Activated CD8-positive, alpha-beta T cell treated with anti-CD3 and anti-CD28 coated beads, Interleukin-2, amount 10 ng/mL, durations not matched to agents 7 days and 5 days (primary cell): ENCODE results near the gene FBXL16. TPM values are rescaled to one million over a fixed set of nuclear protein-coding genes. Genes with fewer than 3 reads are reported as not detected.
A peak's percentile ranks its signal among the peaks of the same experiment; 100 is the strongest.

Experiments used
- ATAC-seq: fragments of 150-1000 bp; cut with Tn5 transposase; one replicate; pipeline ENCODE4 v1.10.0; 2021; ENCODE audit warnings: moderate library complexity
- CTCF ChIA-PET: fragments of 350-600 bp; sonication (Branson Sonifier 250); formaldehyde crosslinking; loops from one replicate; lab custom pipeline; 2021; ENCODE audit warnings: antibody characterized with exemption; lab: Charles Lee
- POLR2A ChIA-PET: fragments of 350-600 bp; sonication (Branson Sonifier 250); formaldehyde crosslinking; loops from one replicate; lab custom pipeline; 2021; ENCODE audit warnings: antibody characterized with exemption; lab: Charles Lee
- DNase-seq: peaks from one replicate; pipeline ENCODE4 v3.0.0-alpha.2; 2020
- H3K27ac Mint-ChIP-seq: one replicate; pipeline ENCODE4 v1.8.0; 2021; ENCODE audit warnings: mild to moderate bottlenecking, mixed read lengths
- H3K27me3 Mint-ChIP-seq: one replicate; pipeline ENCODE4 v1.8.0; 2021; ENCODE audit warnings: low read depth, mixed read lengths
- H3K36me3 Mint-ChIP-seq: one replicate; pipeline ENCODE4 v1.8.0; 2021; ENCODE audit warnings: low read depth, mixed read lengths
- H3K4me1 Mint-ChIP-seq: one replicate; pipeline ENCODE4 v1.8.0; 2021; ENCODE audit warnings: low read depth, mixed read lengths
- H3K4me3 Mint-ChIP-seq: one replicate; pipeline ENCODE4 v1.8.0; 2021; ENCODE audit warnings: mild to moderate bottlenecking, mixed read lengths
- H3K9me3 Mint-ChIP-seq: one replicate; pipeline ENCODE4 v1.8.0; 2022; ENCODE audit warnings: mixed read lengths; ENCODE audit not compliant: insufficient read depth
- total RNA-seq, 2 experiments: library from RNA; stranded (reverse); gene quantifications; one replicate each; pipeline ENCODE4 v1.2.3, GENCODE V29; 2021

FBXL16 gene
- total RNA-seq, 2 experiments from 2014 or later, result 5.9 to 7.3 TPM

GRCh38 chr16:684071-684794, 21.4 kb downstream of the FBXL16 start, which contains the start of gene JMJD8:
Gene JMJD8, minus strand, starts transcription at chr16:684334. Its CDS starts 15 bp downstream, at chr16:684319.
- peak within 1 kb of the TSS; percentile 76 for H3K4me3 Mint-ChIP-seq
- ChIA-PET CTCF (interaction anchor here (0.7 kb wide), 1 partner anchor 36 kb away, joined by 3 read pairs; no protein-coding TSS in a partner anchor), POLR2A (interaction anchor here (1.0 kb wide), 1 partner anchor 33 kb away, joined by 3 read pairs; no protein-coding TSS in a partner anchor)
- ATAC-seq (peak; percentile 74), DNase-seq (peak; percentile 97)
- no peaks in the 10 kb centered on the region for H3K27me3 Mint-ChIP-seq
- H3K36me3 Mint-ChIP-seq, result peaks cover 28% of the 10 kb centered on the region
- H3K9me3 Mint-ChIP-seq, result no peaks in the 10 kb centered on the region
- peak within 1 kb of the TSS; percentile 80 for H3K27ac Mint-ChIP-seq
- H3K4me1 Mint-ChIP-seq, result peaks cover 50% of the 10 kb centered on the region

DNA sequence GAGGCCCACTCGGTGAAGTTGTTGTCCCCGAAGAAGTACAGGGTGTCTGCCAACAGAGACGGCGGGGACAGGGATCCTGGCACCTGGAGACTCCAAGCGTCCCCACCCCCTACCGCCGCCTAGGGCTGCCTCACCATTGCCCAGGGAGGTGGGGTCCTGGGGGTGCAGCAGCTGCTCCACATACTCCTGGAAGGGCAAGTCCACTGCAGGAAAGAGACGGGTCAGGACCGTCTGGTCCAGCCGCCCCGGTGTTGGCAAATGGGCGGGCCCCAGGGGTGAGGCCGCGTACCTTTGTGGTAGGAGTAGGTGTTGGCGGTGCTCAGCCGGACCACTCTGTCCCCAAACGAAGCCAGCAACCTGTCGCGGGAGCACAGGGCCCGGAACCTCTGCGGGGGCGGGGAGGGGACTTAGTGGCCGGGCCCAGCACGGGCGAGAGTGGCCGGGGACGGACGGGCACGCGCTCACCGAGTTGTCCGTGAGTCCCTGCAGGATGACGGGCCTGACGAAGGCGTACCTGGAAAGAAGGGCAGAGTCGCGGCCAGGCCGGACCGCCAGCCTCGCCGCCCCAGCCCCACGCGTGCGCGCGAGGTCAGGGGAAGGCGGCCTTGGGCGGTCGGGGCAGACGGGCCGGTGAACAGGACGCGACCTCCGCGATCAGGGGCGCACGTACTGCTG, 22.1 kb downstream of the FBXL16 start:
- ChIA-PET POLR2A (interaction anchor here (1.0 to 1.4 kb wide), 2 partner anchors 11 to 32 kb away, joined by 3 read pairs; no protein-coding TSS in a partner anchor), CTCF (no interaction called here)
- ATAC-seq (no peak), DNase-seq (no peak)
- Mint-ChIP-seq H3K9me3 (no peaks in the 10 kb centered on the region), H3K27me3 (no peaks in the 10 kb centered on the region), H3K4me1 (peaks cover 47% of the 10 kb centered on the region), H3K27ac (peak overlapping the region; percentile 72), H3K36me3 (peaks cover 28% of the 10 kb centered on the region), H3K4me3 (peak overlapping the region; percentile 76)

GRCh38 chr16:682493-683395, 22.9 kb downstream of the FBXL16 start:
- H3K27me3 Mint-ChIP-seq, result no peaks in the 10 kb centered on the region
- peaks cover 28% of the 10 kb centered on the region for H3K36me3 Mint-ChIP-seq
- no peak for ATAC-seq
- no peaks in the 10 kb centered on the region for H3K9me3 Mint-ChIP-seq
- H3K4me1 Mint-ChIP-seq, result peaks cover 46% of the 10 kb centered on the region
- ChIA-PET CTCF (interaction anchor here (1.7 kb wide), 1 partner anchor 15 kb away, joined by 8 read pairs; the partner anchor contains the start of gene RHOT2), POLR2A (interaction anchor here (1.4 to 2.4 kb wide), 2 partner anchors 7 to 12 kb away, joined by 3 to 15 read pairs; partner anchors contain the start of gene WDR24)
- H3K4me3 Mint-ChIP-seq, result peak overlapping the region; percentile 76
- DNase-seq, result no peak
- peak overlapping the region; percentile 72 for H3K27ac Mint-ChIP-seq

GRCh38 chr16:681746-682427, 23.7 kb downstream of the FBXL16 start:
- Mint-ChIP-seq H3K27me3 (no peaks in the 10 kb centered on the region), H3K9me3 (no peaks in the 10 kb centered on the region), H3K27ac (peak overlapping the region; percentile 61), H3K4me3 (peak overlapping the region; percentile 76), H3K36me3 (peaks cover 28% of the 10 kb centered on the region), H3K4me1 (peaks cover 44% of the 10 kb centered on the region)
- no peak for DNase-seq
- no peak for ATAC-seq
- POLR2A ChIA-PET, result interaction anchor here (1.3 to 2.4 kb wide), 4 partner anchors 8 to 13 kb away, joined by 3 to 15 read pairs (median 7); partner anchors contain the start of genes RHOT2 and WDR24
- CTCF ChIA-PET, result interaction anchor here (0.9 to 1.7 kb wide), 2 partner anchors 14 to 103 kb away, joined by 3 to 8 read pairs; partner anchors contain the start of gene RHOT2

- Mint-ChIP-seq H3K9me3 (no peaks in the 10 kb centered on the region), H3K36me3 (peaks cover 24% of the 10 kb centered on the region), H3K4me1 (peaks cover 43% of the 10 kb centered on the region), H3K4me3 (peak overlapping the region; percentile 76), H3K27me3 (no peaks in the 10 kb centered on the region), H3K27ac (peak overlapping the region; percentile 61)
- no peak for DNase-seq
- ATAC-seq, result no peak
- POLR2A ChIA-PET, result interaction anchor here (0.6 to 2.4 kb wide), 6 partner anchors 9 to 126 kb away, joined by 3 to 15 read pairs (median 4); partner anchors contain the start of genes METTL26, RHOT2 and WDR24
- CTCF ChIA-PET, result interaction anchor here (0.9 to 2.6 kb wide), 4 partner anchors 9 to 104 kb away, joined by 3 to 10 read pairs (median 8); partner anchors contain the start of genes RHOT2 and WDR24
Observed at GRCh38 chr16:680967-681745, 24.4 kb downstream of the FBXL16 start.

DNA sequence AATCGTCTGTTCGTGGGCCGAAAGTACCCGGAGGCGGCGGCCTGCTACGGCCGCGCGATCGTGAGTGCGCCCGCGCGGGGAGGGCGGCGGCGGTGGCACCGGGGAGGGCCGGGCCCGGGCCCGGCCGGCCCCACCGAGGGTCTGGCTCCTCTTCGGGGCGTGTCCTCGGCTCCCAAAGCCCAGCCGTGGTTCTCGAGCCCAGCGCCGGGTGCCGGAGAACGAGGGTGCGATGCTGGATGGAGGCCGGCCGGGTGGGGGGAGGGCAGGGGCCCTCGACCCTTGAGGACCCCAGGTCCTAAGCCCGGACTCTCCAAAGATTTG, 25.0 kb downstream of the FBXL16 start:
- ATAC-seq, result no peak
- peaks cover 24% of the 10 kb centered on the region for H3K36me3 Mint-ChIP-seq
- no peaks in the 10 kb centered on the region for H3K27me3 Mint-ChIP-seq
- no peak for DNase-seq
- H3K4me3 Mint-ChIP-seq, result peak overlapping the region; percentile 76
- peak overlapping the region; percentile 61 for H3K27ac Mint-ChIP-seq
- ChIA-PET POLR2A (interaction anchor here (0.6 to 2.4 kb wide), 5 partner anchors 9 to 126 kb away, joined by 3 to 15 read pairs (median 4); partner anchors contain the start of genes METTL26, RHOT2 and WDR24), CTCF (interaction anchor here (0.8 to 2.6 kb wide), 3 partner anchors 9 to 90 kb away, joined by 3 to 10 read pairs (median 9); partner anchors contain the start of genes RHOT2 and WDR24)
- no peaks in the 10 kb centered on the region for H3K9me3 Mint-ChIP-seq
- H3K4me1 Mint-ChIP-seq, result peaks cover 38% of the 10 kb centered on the region

GRCh38 chr16:679814-680624, 25.6 kb downstream of the FBXL16 start, which contains the start of gene STUB1:
Gene STUB1, plus strand, starts transcription at chr16:680410. Its CDS starts 116 bp downstream, at chr16:680526.
- CTCF ChIA-PET, result interaction anchor here (0.8 to 2.6 kb wide), 3 partner anchors 10 to 90 kb away, joined by 3 to 10 read pairs (median 9); partner anchors contain the start of genes RHOT2 and WDR24
- H3K36me3 Mint-ChIP-seq, result peaks cover 24% of the 10 kb centered on the region
- DNase-seq (peak; percentile 90), ATAC-seq (peak; percentile 41)
- peaks cover 4% of the 10 kb centered on the region for H3K27me3 Mint-ChIP-seq
- H3K4me3 Mint-ChIP-seq, result peak within 1 kb of the TSS; percentile 81
- POLR2A ChIA-PET, result interaction anchor here (0.6 to 2.4 kb wide), 6 partner anchors 9 to 127 kb away, joined by 3 to 15 read pairs (median 4); partner anchors contain the start of genes METTL26, RHOT2 and WDR24
- no peaks in the 10 kb centered on the region for H3K9me3 Mint-ChIP-seq
- peak within 1 kb of the TSS; percentile 90 for H3K27ac Mint-ChIP-seq
- peaks cover 42% of the 10 kb centered on the region for H3K4me1 Mint-ChIP-seq

DNA sequence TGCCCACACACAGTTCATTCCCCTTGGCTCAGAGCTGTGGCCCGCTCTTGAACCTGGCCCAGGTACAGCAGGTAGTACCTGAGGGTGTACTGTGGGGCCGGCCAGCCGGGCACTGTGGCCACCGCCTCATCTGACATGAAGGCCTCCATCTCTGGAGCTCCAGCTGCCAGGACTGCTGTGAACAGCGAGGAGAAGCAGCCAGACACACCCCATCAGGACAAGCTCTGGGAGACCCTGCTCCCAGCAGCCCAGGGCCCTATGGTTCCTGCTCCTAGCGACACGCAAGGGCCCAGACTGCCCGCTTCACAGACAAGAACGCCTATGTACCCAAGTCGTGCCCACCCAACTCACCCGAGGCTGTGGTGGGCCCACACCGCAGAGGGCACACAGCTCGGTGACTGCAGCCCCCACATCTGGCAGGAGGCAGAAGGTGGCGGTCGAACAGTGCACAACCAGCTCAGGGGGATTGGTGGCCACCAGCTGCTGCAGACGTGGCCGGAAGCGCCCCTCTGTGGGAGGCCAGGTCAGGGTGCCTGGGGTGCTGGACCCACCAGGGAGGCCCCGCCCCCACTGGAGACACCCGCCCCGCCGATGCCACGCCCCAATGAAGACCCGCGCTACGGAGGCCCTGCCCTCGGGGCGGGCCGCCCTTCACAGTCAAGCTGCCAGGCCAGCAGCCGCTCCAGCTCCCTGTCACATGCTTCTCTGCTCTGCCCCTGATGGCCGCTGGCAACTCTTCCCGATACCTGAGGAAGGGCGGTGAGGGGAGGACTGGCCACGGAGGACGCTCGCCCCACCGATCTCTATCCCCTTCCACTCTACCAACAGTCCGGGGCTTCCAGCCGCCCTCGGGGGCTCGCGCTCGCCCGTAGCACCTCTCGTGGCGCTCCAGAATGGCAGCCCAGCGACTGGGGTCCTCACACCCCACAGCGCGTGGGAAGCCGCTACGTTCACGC, 26.5 kb downstream of the FBXL16 start:
- H3K27ac Mint-ChIP-seq, result peak overlapping the region; percentile 78
- no peaks in the 10 kb centered on the region for H3K9me3 Mint-ChIP-seq
- DNase-seq (peak; percentile 65), ATAC-seq (peak; percentile 16)
- H3K4me3 Mint-ChIP-seq, result peak overlapping the region; percentile 73
- peaks cover 6% of the 10 kb centered on the region for H3K27me3 Mint-ChIP-seq
- ChIA-PET POLR2A (interaction anchor here (0.5 to 1.3 kb wide), 3 partner anchors 11 to 78 kb away, joined by 3 read pairs; partner anchors contain the start of genes METTL26 and WDR24), CTCF (interaction anchor here (1.0 to 2.6 kb wide), 2 partner anchors 11 to 42 kb away, joined by 3 to 10 read pairs; partner anchors contain the start of gene RHOT2)
- peaks cover 41% of the 10 kb centered on the region for H3K4me1 Mint-ChIP-seq
- peaks cover 24% of the 10 kb centered on the region for H3K36me3 Mint-ChIP-seq
